ENCODE measurements around the gene P4HB.

Gene P4HB

GRCh38 chr17:81859906-81860755, at the start of gene P4HB:
P4HB (minus strand) TSS chr17:81860535; CDS start chr17:81860471, 64 bp downstream.
- no peak for DNase-seq

GRCh38 chr17:81909231-81909630, 48.9 kb upstream of the P4HB start:
- no peak for DNase-seq

GRCh38 chr17:81908793-81909192, 48.5 kb upstream of the P4HB start:
- DNase-seq = no peak

- no peak for DNase-seq
These were observed 47.1 kb upstream of the P4HB start for GRCh38 chr17:81907219-81908145.

- DNase-seq = no peak
These were observed 46.3 kb upstream of the P4HB start for GRCh38 chr17:81906476-81907218.

- DNase-seq = no peak
These were observed 45.7 kb upstream of the P4HB start for GRCh38 chr17:81905993-81906392.

- DNase-seq = no peak
These were observed 45.1 kb upstream of the P4HB start for GRCh38 chr17:81905424-81905875.

GRCh38 chr17:81904600-81905423, 44.5 kb upstream of the P4HB start:
- DNase-seq = no peak

- no peak for DNase-seq
These were observed 43.7 kb upstream of the P4HB start for GRCh38 chr17:81903896-81904599.

GRCh38 chr17:81903415-81903831, 43.1 kb upstream of the P4HB start:
- DNase-seq = no peak

GRCh38 chr17:81902653-81903414, 42.5 kb upstream of the P4HB start:
- no peak for DNase-seq

- DNase-seq = no peak
These were observed 41.8 kb upstream of the P4HB start, which contains the start of gene NPB for GRCh38 chr17:81902023-81902652. NPB (plus strand) TSS chr17:81902238; CDS start chr17:81902278, 40 bp downstream.

- no peak for DNase-seq
These were observed 41.1 kb upstream of the P4HB start for GRCh38 chr17:81901167-81902022.

- no peak for DNase-seq
These were observed 40.0 kb upstream of the P4HB start for GRCh38 chr17:81900181-81900820.

GRCh38 chr17:81899514-81900166, 39.3 kb upstream of the P4HB start:
- no peak for DNase-seq

GRCh38 chr17:81898885-81899284, 38.5 kb upstream of the P4HB start:
- DNase-seq = no peak

- no peak for DNase-seq
These were observed 37.9 kb upstream of the P4HB start for GRCh38 chr17:81898029-81898866.

Data from GDM1 (cell line).